NCI-H1092 treated with DMSO at 0.1 percent for 48 hours (cell line): ENCODE results near the gene MAN1A1.

ENCODE experiments used
- DNase-seq: peaks from one replicate; lab custom pipeline; 2025; lab: John Stamatoyannopoulos, UW

MAN1A1 gene

GRCh38 chr6:119346450-119346849 is 3.1 kb downstream of the MAN1A1 start:
- no peak for DNase-seq

GRCh38 chr6:119345114-119345513 is 4.4 kb downstream of the MAN1A1 start:
- no peak for DNase-seq

- DNase-seq: no peak
These were observed 5.3 kb downstream of the MAN1A1 start for GRCh38 chr6:119344306-119344705.

- no peak for DNase-seq
These were observed 5.9 kb downstream of the MAN1A1 start for GRCh38 chr6:119343573-119344146.

- no peak for DNase-seq
These were observed 6.4 kb downstream of the MAN1A1 start for GRCh38 chr6:119343167-119343566.

GRCh38 chr6:119342430-119342829 is 7.1 kb downstream of the MAN1A1 start:
- DNase-seq: no peak

- DNase-seq: no peak
These were observed 8.6 kb downstream of the MAN1A1 start for GRCh38 chr6:119340796-119341487.

GRCh38 chr6:119339941-119340456 is 9.6 kb downstream of the MAN1A1 start:
- DNase-seq: no peak

GRCh38 chr6:119337762-119338161 is 11.8 kb downstream of the MAN1A1 start:
- no peak for DNase-seq

GRCh38 chr6:119337252-119337651 is 12.3 kb downstream of the MAN1A1 start:
- DNase-seq: no peak

GRCh38 chr6:119334535-119335264 is 14.9 kb downstream of the MAN1A1 start:
- DNase-seq: no peak

GRCh38 chr6:119333707-119334295 is 15.8 kb downstream of the MAN1A1 start:
- peak; percentile 15 for DNase-seq

- DNase-seq: no peak
These were observed 16.4 kb downstream of the MAN1A1 start for GRCh38 chr6:119333063-119333609.

- DNase-seq: no peak
These were observed 17.8 kb downstream of the MAN1A1 start for GRCh38 chr6:119331663-119332286.

- DNase-seq: no peak
These were observed 18.9 kb downstream of the MAN1A1 start for GRCh38 chr6:119330520-119331113.

GRCh38 chr6:119329794-119330180 is 19.8 kb downstream of the MAN1A1 start:
- DNase-seq: no peak

GRCh38 chr6:119328892-119329793 is 20.4 kb downstream of the MAN1A1 start:
- DNase-seq: peak; percentile 0

- no peak for DNase-seq
These were observed 21.3 kb downstream of the MAN1A1 start for GRCh38 chr6:119328254-119328653.

- DNase-seq: no peak
These were observed 21.8 kb downstream of the MAN1A1 start for GRCh38 chr6:119327810-119328209.

GRCh38 chr6:119326291-119327005 is 23.1 kb downstream of the MAN1A1 start:
- DNase-seq: no peak
